Hepatocyte (in vitro differentiated cells): ENCODE results near the gene ZNF334.

Experiments used
- EZH2 ChIP-seq: fragments of 200-600 bp; sonication (generic); IDR thresholded peaks from 2 replicates; pipeline ENCODE4 v1.6.1; 2016; ENCODE audit warnings: antibody characterized with exemption, mild to moderate bottlenecking, borderline replicate concordance
- TF ChIP-seq, protein P1 (sequence below): fragments of 200-600 bp; sonication (generic); IDR thresholded peaks from 2 replicates; pipeline ENCODE4 v1.5.1; 2016; ENCODE audit warnings: antibody characterized with exemption, mild to moderate bottlenecking; ENCODE audit not compliant: poor library complexity

DNA sequence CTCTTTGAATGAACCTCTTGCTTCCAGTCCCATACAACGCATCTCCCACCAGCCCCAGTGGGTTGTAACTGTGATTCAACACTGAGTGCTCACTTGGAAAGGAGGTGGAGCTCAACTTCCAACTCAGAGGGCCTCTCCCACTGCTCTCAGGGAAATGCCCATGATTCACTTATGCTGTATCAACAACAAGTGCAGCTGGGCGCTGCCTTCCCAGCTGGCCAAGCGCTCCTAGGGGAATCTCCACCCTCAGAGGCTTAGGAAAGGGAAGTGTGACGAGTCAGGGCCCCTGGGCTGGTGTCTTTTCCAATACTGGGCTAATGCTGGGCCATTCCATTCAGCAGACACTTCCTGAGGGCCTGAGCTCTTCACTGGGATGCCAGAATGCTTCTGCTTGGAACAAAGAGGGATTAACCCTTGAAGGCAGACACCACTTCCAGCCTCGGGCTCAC is 45.2 kb upstream of the ZNF334 start:
- TF ChIP-seq, protein P1, sequence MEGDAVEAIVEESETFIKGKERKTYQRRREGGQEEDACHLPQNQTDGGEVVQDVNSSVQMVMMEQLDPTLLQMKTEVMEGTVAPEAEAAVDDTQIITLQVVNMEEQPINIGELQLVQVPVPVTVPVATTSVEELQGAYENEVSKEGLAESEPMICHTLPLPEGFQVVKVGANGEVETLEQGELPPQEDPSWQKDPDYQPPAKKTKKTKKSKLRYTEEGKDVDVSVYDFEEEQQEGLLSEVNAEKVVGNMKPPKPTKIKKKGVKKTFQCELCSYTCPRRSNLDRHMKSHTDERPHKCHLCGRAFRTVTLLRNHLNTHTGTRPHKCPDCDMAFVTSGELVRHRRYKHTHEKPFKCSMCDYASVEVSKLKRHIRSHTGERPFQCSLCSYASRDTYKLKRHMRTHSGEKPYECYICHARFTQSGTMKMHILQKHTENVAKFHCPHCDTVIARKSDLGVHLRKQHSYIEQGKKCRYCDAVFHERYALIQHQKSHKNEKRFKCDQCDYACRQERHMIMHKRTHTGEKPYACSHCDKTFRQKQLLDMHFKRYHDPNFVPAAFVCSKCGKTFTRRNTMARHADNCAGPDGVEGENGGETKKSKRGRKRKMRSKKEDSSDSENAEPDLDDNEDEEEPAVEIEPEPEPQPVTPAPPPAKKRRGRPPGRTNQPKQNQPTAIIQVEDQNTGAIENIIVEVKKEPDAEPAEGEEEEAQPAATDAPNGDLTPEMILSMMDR = no peak
- no peak for TF ChIP-seq EZH2
